Heart left ventricle (tissue), 16 donors: Measurements from ENCODE around the gene ATP1A1. TPM values are rescaled to one million over a fixed set of nuclear protein-coding genes. Genes with fewer than 3 reads are reported as not detected.

Experiments used
- ATAC-seq, 4 donors: fragments of 200-7000 bp; cut with Tn5 transposase; one replicate each; pipeline ENCODE4 v1.9.1; 2020 to 2022; ENCODE audit warnings: moderate library complexity in 4 of 4, mild to moderate bottlenecking in 3 of 4, moderate number of reproducible peaks in 1 of 4
- DNase-seq, 5 donors: peaks; one replicate each; pipeline ENCODE4 v3.0.0-alpha.2; 2020
- H3K27ac ChIP-seq, 12 donors: fragments of 200-600 bp; sonication (generic) in 4 of 12; one replicate each; pipeline versions ENCODE4 v1.5.0 to v1.8.0; 2016 to 2022; ENCODE audit warnings: mild to moderate bottlenecking in 2 of 12
- H3K27me3 ChIP-seq, 9 donors: fragments of 200-600 bp; sonication (generic) in 2 of 9; one replicate each; pipeline versions ENCODE4 v1.5.1 to v1.8.0; 2016 to 2022; ENCODE audit warnings: mild to moderate bottlenecking in 3 of 9
- H3K36me3 ChIP-seq, 9 donors: fragments of 200-600 bp; sonication (generic) in 2 of 9; one replicate each; pipeline versions ENCODE4 v1.5.0 to v1.8.0; 2018 to 2022; ENCODE audit warnings: mild to moderate bottlenecking in 2 of 9
- H3K4me1 ChIP-seq, 12 donors: fragments of 200-600 bp; sonication (generic) in 4 of 12; one replicate each; pipeline versions ENCODE4 v1.5.0 to v1.8.0; 2016 to 2022; ENCODE audit warnings: mild to moderate bottlenecking in 3 of 12
- H3K4me3 ChIP-seq, 12 donors: fragments of 200-600 bp; sonication (generic) in 4 of 12; one replicate each; pipeline versions ENCODE4 v1.5.0 to v1.8.0; 2017 to 2022; ENCODE audit warnings: mild to moderate bottlenecking in 9 of 12, moderate library complexity in 4 of 12
- H3K9me3 ChIP-seq, 12 donors: fragments of 200-600 bp; sonication (generic) in 4 of 12; one replicate each; pipeline versions ENCODE4 v1.5.0 to v1.8.0; 2016 to 2022; ENCODE audit warnings: mild to moderate bottlenecking in 1 of 12
- CTCF ChIP-seq, 12 donors: fragments of 200-600 bp; sonication (generic) in 4 of 12; IDR thresholded peaks; one replicate each; pipeline versions ENCODE4 v1.5.0 to v1.8.0; 2018 to 2022; ENCODE audit warnings: antibody characterized with exemption in 12 of 12, mild to moderate bottlenecking in 5 of 12
- POLR2A ChIP-seq, 2 donors: fragments of 450-650 bp; IDR thresholded peaks; one replicate each; pipeline ENCODE4 v1.6.1; 2017; ENCODE audit warnings: antibody characterized with exemption in 2 of 2, mild to moderate bottlenecking in 2 of 2, moderate library complexity in 2 of 2
- WGBS, 4 donors: extraction: QIAGEN DNeasy Blood & Tissue Kit in 2 of 4; methylation state at CpG; one replicate each; pipeline versions ENCODE4 v1.1.5 to v1.1.7; 2013 to 2018; 5-methylcytosine and 5-hydroxymethylcytosine counted together
- intact Hi-C, 10 donors: fragments of 100-400 bp; cut with DNase I; formaldehyde crosslinking; loops; one replicate each; pipeline versions ENCODE4 v1.11.1 to v1.14.2; 2022
- polyA plus RNA-seq, 2 donors: library from polyadenylated mRNA; stranded (reverse); fragments of 200-250 nt; gene quantifications; one replicate each; pipeline ENCODE4 v1.2.3, GENCODE V29; 2013
- total RNA-seq, 9 donors: library from RNA; depleted of rRNA in 2 of 9; stranded (reverse); fragments of >200 nt in 2 of 9; fragmentation: NEBNext Ultra II Directional in 3 of 9; extraction: Animal tissue kit (Norgen Biotek cat#: 25700) in 3 of 9; gene quantifications; one replicate each; pipeline versions ENCODE4 v1.1.0 to v1.2.4, GENCODE V29; 2016 to 2023
- donor health status: ischemic (EF 13 %, LVEDD 7.1; RV severe dilation, severe dysfunction).
- donor health status: healthy with polysubstance abuse.
- donor health status: DM: no; HTN: yes; CAD: no.
- donor health status: DM: no; HTN: no; CAD: no.
- donor health status: ischemic (EF 25% LVEDD 6.9; RV normal size, moderate dysfunction).
- donor health status: ischemic (EF 25% LVEDD 5.7; RV mildly dilated, moderate dysfunction).
- donor health status: healthy.
- donor health status: DM: yes; HTN: yes; CAD: no.
- donor health status: ischemic (EF 35%, LVEDD 5.7; RV mildly dilated, moderate dysfunction).
- donor health status: nonischemic (EF 11% LVEDD 7.7; RV severe dilation, severe dysfunction).
- donor health status: DM: yes; HTN: yes; CAD: no.
- donor health status: PGD.
- donor health status: ischemic (EF 29% LVEDD 5.4; RV normal size, mild dysfunction).
- donor health status: nonischemic (EF 23%, LVEDD 6.1; RV moderate dilation, normal function).

ATP1A1 gene
- total and polyA plus RNA-seq, 11 donors, result 115 to 896 (median 241) TPM

- no peaks in the 10 kb centered on the region for H3K27me3 ChIP-seq
- TF ChIP-seq CTCF (IDR thresholded peaks at IDR 0.05), result no peak
- no peak for TF ChIP-seq POLR2A (IDR thresholded peaks at IDR 0.05)
- ATAC-seq, result no peak
- no peak overlapping the region for H3K27ac ChIP-seq
- no peak overlapping the region for H3K4me3 ChIP-seq
- intact Hi-C loops, result no loop called here
- no peaks in the 10 kb centered on the region for H3K4me1 ChIP-seq
- H3K9me3 ChIP-seq, result no peaks in the 10 kb centered on the region
- H3K36me3 ChIP-seq, result no peaks in the 10 kb centered on the region
- no peak for DNase-seq
Observed at GRCh38 chr1:116451702-116452101, 78.7 kb downstream of the ATP1A1 start.

GRCh38 chr1:116453481-116453880, 80.4 kb downstream of the ATP1A1 start:
- WGBS, 4 donors, result 91 to 94% (median 94%) methylated on average over 2 of the region's 2 CpGs
- no peaks in the 10 kb centered on the region for H3K36me3 ChIP-seq
- no peaks in the 10 kb centered on the region for H3K27me3 ChIP-seq
- intact Hi-C loops, result no loop called here
- DNase-seq (no peak), ATAC-seq (no peak)
- no peak overlapping the region for H3K27ac ChIP-seq
- peaks cover 0 to 6% (median 0%) of the 10 kb centered on the region in 12 donors for H3K4me1 ChIP-seq
- no peak for TF ChIP-seq CTCF (IDR thresholded peaks at IDR 0.05)
- no peak for TF ChIP-seq POLR2A (IDR thresholded peaks at IDR 0.05)
- no peak overlapping the region for H3K4me3 ChIP-seq
- H3K9me3 ChIP-seq, result peaks cover 0 to 6% (median 0%) of the 10 kb centered on the region in 12 donors

- peaks cover 0 to 6% (median 0%) of the 10 kb centered on the region in 12 donors for H3K4me1 ChIP-seq
- no peak for ATAC-seq
- no peaks in the 10 kb centered on the region for H3K27me3 ChIP-seq
- no peak for DNase-seq
- peaks cover 0 to 6% (median 0%) of the 10 kb centered on the region in 12 donors for H3K9me3 ChIP-seq
- no peaks in the 10 kb centered on the region for H3K36me3 ChIP-seq
- no peak overlapping the region for H3K27ac ChIP-seq
- intact Hi-C loops, result no loop called here
- WGBS, 4 donors, result 77 to 87% (median 81%) methylated on average over 4 of the region's 4 CpGs
- TF ChIP-seq POLR2A (IDR thresholded peaks at IDR 0.05) (no peak), CTCF (IDR thresholded peaks at IDR 0.05) (no peak)
- no peak overlapping the region for H3K4me3 ChIP-seq
Observed at GRCh38 chr1:116453906-116454305, 80.9 kb downstream of the ATP1A1 start.

Other genes with a start within 250 kb of the ATP1A1 start
- gene CD58, start 197.8 kb downstream of the ATP1A1 start, total RNA-seq, result 10 to 100 TPM; 19.6 to 37.5 (median 27.1) TPM
- 10 to 100 TPM; 39.1 to 45.8 TPM for gene CD58, start 197.8 kb downstream of the ATP1A1 start, polyA plus RNA-seq